HL-60/S4 (cell line): ENCODE data around the gene PRELID1.
"Not testable (repeated sequence)": the region's sequence is repeated elsewhere in the genome, so short reads cannot be mapped to it uniquely, and the experiment has no call there.

Experiments
- in situ Hi-C: fragments of 300-500 bp; cut with MboI; formaldehyde crosslinking; loops from 2 replicates; pipeline ENCODE4 v1.14.3; 2022; ENCODE audit warnings: low sequenced_read_pairs

The PRELID1 gene

GRCh38 chr5:177334781-177335700 lies 31.4 kb downstream of the PRELID1 start:
- in situ Hi-C loops: no loop called here

- in situ Hi-C loops: no loop called here
These were observed 32.1 kb downstream of the PRELID1 start for GRCh38 chr5:177335701-177336065.

- in situ Hi-C loops: no loop called here
These were observed 32.5 kb downstream of the PRELID1 start for GRCh38 chr5:177336112-177336511.

GRCh38 chr5:177336603-177337494 lies 33.2 kb downstream of the PRELID1 start:
- in situ Hi-C loops: no loop called here

GRCh38 chr5:177338251-177339106 lies 34.9 kb downstream of the PRELID1 start:
- in situ Hi-C loops: no loop called here

GRCh38 chr5:177339107-177339638 lies 35.6 kb downstream of the PRELID1 start:
- in situ Hi-C loops: no loop called here

- in situ Hi-C loops: not testable (repeated sequence)
These were observed 39.4 kb downstream of the PRELID1 start for GRCh38 chr5:177343000-177343399.

GRCh38 chr5:177343777-177344176 lies 40.2 kb downstream of the PRELID1 start:
- in situ Hi-C loops: no loop called here

GRCh38 chr5:177344891-177345290 lies 41.3 kb downstream of the PRELID1 start:
- in situ Hi-C loops: no loop called here

- in situ Hi-C loops: no loop called here
These were observed 43.2 kb downstream of the PRELID1 start for GRCh38 chr5:177346820-177347219.

GRCh38 chr5:177347699-177348098 lies 44.1 kb downstream of the PRELID1 start:
- in situ Hi-C loops: no loop called here

GRCh38 chr5:177349362-177349647 lies 45.7 kb downstream of the PRELID1 start:
- in situ Hi-C loops: no loop called here

- in situ Hi-C loops: no loop called here
These were observed 46.2 kb downstream of the PRELID1 start for GRCh38 chr5:177349762-177350161.

- in situ Hi-C loops: no loop called here
These were observed 47.3 kb downstream of the PRELID1 start for GRCh38 chr5:177350776-177351391.

- in situ Hi-C loops: no loop called here
These were observed 48.1 kb downstream of the PRELID1 start, which contains the start of gene LMAN2 for GRCh38 chr5:177351392-177352329. TSS of gene LMAN2 (minus strand) at chr5:177351668. CDS start at chr5:177351647, 21 bp downstream.

- in situ Hi-C loops: no loop called here
These were observed 49.5 kb downstream of the PRELID1 start for GRCh38 chr5:177353093-177353492.

GRCh38 chr5:177354256-177354655 lies 50.7 kb downstream of the PRELID1 start:
- in situ Hi-C loops: no loop called here

GRCh38 chr5:177354711-177355110 lies 51.1 kb downstream of the PRELID1 start:
- in situ Hi-C loops: no loop called here
